Measurements from ENCODE around the gene TBC1D5.

- TF ChIP-seq CTCF (IDR thresholded peaks at IDR 0.05) (no peak), ZNF138 (CRISPR knock-in tag; conservative IDR thresholded peaks at IDR 0.05) (no peak), MXD4 (CRISPR knock-in tag; IDR thresholded peaks at IDR 0.05; ENCODE audit: borderline replicate concordance) (no peak)
Measured at GRCh38 chr3:17195856-17196604, 546.4 kb downstream of the TBC1D5 start.

Measured in WTC11 (cell line).